NAMALWA (cell line): ENCODE measurements around the gene RMND5A.
A peak's percentile ranks its signal among the peaks of the same experiment; 100 is the strongest.
"Not testable (repeated sequence)": the region's sequence is repeated elsewhere in the genome, so short reads cannot be mapped to it uniquely, and the experiment has no call there.

Experiments
- DNase-seq: peaks from one replicate; pipeline ENCODE4 v3.0.0-alpha.2; 2015; ENCODE audit warnings: low spot score

Gene RMND5A

GRCh38 chr2:86719637-86720539 lies at the start of gene RMND5A:
RMND5A (plus strand) TSS chr2:86720291; CDS start chr2:86720668, 377 bp downstream.
- DNase-seq = peak; percentile 87

DNA sequence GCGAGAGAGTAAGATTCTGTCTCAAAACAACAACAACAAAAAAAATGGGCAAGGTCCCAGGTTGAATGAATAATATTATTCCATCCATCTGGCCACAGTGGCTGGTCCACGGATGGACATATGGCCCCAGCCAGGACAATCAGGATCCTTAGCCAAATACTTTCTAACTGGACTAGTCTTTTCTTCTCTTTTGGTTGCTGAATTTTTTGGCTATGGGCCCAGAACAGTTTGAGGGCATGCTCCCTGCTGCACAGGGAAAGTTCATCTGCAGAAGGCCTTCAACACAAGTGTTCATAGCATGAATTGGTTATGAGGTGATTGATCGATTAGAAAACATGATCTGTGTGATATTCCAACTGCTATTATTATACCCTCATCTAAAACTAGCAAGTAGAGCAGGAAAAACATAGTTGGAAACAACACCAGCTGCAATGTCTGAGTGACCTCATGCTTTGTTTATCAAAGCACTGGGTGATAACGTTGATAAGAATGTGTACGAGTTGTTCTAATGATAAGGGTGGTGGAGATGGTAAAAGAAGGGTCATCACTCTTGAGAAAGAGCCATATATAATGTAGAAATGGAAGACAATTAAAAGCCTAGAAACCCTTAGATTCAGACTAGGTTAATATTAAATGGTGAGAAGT lies 48.6 kb upstream of the RMND5A start:
- DNase-seq = no peak

DNA sequence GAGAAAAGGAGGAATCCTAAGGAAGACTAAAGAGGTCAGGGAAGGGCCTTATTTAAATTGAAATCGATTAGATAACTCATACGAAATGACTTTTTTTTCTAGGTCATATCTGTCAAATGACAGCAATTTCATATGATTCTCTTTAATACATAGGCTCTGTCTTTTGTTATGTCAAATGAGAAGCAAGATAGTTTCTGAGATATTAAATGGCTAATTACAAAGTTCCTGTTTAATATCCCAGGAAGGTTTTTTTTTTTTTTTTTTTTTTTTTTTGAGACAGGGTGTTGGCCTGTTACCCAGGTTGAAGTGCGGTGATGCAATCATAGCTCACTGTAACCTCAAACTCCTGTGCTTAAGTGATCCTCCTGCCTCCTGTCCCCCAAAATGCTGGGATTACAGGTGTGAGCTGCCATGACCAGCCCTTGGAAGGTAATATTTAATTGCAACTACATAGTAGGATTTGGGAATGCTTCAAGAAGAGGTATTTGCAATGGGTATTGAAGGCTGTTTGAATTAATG lies 48.0 kb upstream of the RMND5A start:
- DNase-seq = no peak

DNA sequence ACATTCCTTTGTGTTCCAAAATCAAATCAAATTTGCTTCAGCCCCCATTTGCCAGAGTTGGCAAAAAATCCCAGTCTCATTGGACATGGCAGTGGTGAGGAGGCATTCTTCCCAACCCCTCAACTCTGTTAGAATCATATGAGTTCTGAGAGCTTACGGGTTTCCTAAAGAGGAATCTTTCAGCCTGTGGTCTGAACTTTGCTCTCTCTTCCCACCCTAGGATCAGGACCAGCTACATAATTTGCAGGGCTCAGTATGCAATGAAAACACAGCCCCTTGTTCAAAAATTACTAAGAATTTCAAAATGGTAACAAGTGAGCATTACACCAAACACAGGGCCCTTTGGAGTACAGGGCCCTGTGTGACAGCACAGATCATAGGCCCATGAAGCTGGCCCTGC lies 47.1 kb upstream of the RMND5A start:
- DNase-seq = no peak

GRCh38 chr2:86673986-86674670 lies 46.0 kb upstream of the RMND5A start:
- no peak for DNase-seq

DNA sequence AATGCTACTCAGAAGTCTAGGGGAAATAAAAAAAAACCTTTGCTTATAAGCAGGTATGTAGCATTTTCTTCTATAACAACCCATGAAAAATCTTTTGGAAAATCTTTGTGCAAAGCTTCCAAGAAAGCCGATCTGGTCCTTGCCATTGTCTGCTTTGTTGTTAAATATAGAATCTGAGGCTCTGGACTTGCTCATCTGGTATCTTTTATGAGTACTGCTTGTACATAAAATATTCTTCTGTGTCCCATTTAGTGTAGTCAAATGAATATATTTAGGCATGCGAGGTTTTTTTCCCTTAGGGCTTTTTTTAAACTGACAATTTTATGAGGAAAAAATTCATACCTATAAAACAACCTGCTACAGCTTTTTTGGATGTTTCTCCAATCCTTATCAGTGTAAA lies 45.0 kb upstream of the RMND5A start:
- DNase-seq = no peak

DNA sequence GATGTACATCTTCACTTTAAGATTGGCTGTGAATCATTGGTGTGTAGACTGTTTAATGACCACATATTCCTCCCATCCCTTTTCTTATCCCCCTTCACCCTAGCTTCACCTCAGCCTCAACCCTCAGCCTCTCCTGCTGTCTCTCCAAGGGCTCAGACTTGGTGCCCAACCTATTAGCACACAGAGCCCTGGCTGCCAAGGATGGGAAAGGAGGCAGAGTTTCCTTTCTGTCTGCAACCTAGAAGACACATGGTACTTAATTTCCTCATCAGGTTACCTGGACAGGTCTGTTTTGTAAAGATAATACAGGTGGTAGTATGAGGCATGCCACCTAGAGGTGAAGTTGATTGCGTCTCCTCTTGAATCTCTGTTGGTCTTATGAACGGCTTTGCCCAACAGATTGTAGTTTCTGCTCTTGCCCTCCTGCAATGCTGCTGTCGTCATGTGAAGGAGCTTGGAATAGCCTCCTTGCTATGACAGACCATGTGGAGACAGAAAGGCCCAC lies 44.5 kb upstream of the RMND5A start:
- DNase-seq = no peak

- no peak for DNase-seq
These were observed 42.3 kb upstream of the RMND5A start for GRCh38 chr2:86677816-86678215.

DNA sequence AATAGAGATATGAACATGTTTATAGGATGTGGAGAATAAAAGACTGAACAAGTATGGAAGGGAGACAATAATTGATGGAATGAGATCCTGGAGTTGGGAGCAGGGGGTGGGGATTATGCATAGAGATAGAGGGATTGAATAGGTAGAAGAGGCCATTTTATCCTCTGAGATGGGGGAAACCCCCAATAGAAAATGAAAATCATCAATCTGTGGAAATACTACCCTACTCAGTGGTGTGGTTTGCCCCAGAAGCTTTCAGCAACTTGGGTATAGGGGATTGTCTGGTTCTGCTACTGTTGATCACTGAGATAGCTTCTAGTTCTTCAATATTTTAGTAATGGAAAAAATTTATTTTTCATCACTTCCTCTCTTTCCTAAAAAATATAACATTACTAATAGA lies 41.1 kb upstream of the RMND5A start:
- no peak for DNase-seq

DNA sequence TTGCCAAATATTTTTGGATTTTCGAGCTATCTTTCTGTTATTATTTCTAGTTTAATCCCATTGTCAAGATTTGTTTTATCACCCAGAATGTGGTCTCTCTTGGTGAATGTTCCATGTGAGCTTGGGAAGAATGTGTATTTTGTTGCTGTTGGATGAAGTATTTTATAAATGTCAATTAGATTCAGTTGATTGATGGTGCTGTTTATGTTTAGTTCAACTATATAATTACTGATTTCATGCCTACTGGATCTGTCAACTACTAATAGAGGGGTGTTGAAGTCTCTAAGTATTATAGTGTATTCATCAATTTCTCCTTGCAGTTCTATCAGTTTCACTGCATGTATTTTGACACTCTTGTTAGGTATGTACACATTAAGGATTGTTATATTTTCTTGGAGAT lies 34.7 kb upstream of the RMND5A start:
- DNase-seq = no peak

DNA sequence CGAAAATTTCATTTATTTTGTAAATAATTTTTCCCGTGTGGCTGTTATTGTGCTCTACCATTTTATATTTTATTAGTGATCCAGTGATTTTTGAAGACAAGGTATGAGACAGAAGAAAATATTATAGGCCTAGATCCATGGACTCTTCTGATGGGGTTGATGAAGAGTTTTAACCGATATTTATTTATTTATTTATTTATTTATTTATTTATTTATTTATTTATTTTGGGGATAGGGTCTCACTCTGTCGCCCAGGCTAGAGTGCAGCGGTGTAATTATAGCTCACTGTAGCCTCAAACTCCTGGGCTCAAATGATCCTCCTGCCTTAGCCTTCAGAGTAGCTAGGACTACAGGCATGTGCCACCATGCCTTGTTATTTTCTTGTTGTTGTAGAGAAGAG lies 33.6 kb upstream of the RMND5A start:
- no peak for DNase-seq

GRCh38 chr2:86686905-86687304 lies 33.2 kb upstream of the RMND5A start:
- DNase-seq = no peak

- DNase-seq = no peak
These were observed 24.9 kb upstream of the RMND5A start for GRCh38 chr2:86695053-86695691.

DNA sequence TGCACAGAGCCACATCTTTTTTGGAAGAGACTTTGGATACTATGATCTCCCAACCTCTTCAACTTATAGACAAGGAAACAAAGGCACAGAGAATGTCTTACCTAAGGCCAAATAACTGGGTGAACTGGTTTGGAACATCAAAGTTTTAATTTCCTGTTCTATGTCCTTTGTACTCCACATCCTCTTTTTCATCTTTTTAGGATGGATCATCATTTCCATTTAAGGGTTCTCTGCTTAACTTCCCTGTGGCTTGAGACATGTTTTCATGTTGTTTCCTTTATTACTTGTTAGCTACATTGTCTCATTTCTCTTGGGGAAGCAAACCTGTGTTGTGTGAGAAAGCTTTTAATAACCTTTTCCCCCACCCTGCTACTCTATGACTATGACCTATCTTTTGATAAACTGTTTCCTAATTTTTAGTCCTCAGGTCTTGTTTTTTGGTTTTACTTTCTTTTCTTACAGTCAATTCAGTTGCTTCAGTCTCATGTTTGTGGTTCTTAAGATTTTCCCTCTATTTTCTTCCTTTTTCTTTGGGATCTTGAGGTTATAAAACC lies 22.5 kb upstream of the RMND5A start:
- no peak for DNase-seq

DNA sequence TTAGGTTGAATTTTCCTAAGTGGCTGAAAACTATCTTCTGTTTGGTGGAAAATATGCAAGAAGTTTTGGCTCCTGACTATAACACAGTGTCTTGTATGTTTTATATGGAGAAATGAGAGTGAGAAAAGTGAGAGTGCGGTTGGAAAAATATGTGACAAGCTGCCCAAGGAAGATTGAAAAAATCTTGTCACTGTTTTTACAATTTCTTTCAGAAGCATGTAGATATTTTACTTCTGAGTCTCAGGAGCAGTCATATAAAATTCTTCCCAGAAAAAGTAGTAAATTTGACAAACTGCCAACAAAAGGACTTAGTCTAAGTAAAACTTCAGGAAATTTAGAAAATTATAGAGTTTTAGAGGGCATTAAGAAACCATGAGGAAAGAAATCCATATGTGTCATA lies 19.4 kb upstream of the RMND5A start:
- DNase-seq = no peak

- DNase-seq = no peak
These were observed 16.3 kb upstream of the RMND5A start for GRCh38 chr2:86703704-86704361.

DNA sequence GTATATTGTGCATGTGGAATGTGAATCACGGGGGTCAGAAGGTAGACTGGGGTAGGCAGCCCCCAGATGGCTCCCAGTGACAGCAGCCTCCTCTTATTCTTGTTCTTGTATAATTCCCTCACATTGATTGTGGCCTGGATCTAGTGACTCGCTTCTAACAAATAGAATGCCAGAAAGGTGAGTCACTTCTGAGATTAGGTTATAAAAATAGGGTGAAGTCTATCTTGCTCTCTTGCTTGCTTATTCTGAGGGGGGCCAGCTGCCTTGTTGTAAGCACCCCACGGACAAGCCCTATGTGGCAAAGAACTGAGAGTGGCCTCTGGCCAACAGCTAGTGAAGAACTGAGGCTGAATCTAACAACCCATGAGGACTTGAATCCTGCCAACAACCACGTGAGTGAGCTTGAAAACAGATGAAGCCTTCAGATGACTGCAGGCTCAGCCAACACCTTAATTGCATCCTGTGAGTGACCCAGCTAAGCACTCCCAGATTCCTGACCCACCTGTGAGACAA lies 15.6 kb upstream of the RMND5A start:
- no peak for DNase-seq

DNA sequence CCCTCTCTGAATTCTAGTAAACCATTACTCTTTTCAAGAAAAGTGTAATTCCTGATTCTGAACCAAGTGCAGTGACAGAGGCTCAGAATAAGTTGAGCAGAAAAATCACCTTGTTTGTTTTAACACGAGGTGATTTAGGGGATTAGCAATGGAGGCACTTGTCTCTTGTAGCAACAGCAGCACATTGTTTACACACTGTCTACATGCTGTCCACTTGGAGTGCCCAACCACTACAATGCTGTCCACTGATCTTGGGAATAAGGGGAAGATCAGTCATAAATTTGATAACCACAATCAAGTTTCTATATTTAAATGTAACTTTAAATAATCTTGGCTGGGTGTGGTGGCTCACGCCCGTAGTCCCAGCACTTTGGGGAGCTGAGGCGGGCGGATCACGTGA lies 13.9 kb upstream of the RMND5A start:
- no peak for DNase-seq

- DNase-seq = no peak
These were observed 13.2 kb upstream of the RMND5A start for GRCh38 chr2:86706935-86707334.

- DNase-seq = not testable (repeated sequence)
These were observed 12.0 kb upstream of the RMND5A start for GRCh38 chr2:86708126-86708525.
